Nephron progenitor cell (in vitro differentiated cells): Measurements from ENCODE around the gene ZMYND19.

Experiments
- DNase-seq: peaks from one replicate; pipeline ENCODE4 v3.0.0; 2021
- H3K27ac Mint-ChIP-seq: 2 replicates; pipeline ENCODE4 v1.8.0; 2021; ENCODE audit warnings: mild to moderate bottlenecking, moderate library complexity, mixed read lengths
- H3K27me3 Mint-ChIP-seq: 2 replicates; pipeline ENCODE4 v1.8.0; 2021; ENCODE audit warnings: mild to moderate bottlenecking, low read depth, mixed read lengths; ENCODE audit not compliant: poor library complexity
- H3K36me3 Mint-ChIP-seq: 2 replicates; pipeline ENCODE4 v1.8.0; 2021; ENCODE audit warnings: low read depth, mixed read lengths
- H3K4me1 Mint-ChIP-seq: 2 replicates; pipeline ENCODE4 v1.8.0; 2021; ENCODE audit warnings: mixed read lengths
- H3K4me3 Mint-ChIP-seq: 2 replicates; pipeline ENCODE4 v1.8.0; 2021; ENCODE audit warnings: mild to moderate bottlenecking, moderate library complexity, mixed read lengths
- H3K9me3 Mint-ChIP-seq: 2 replicates; pipeline ENCODE4 v1.8.0; 2021; ENCODE audit warnings: mild to moderate bottlenecking, moderate library complexity, mixed read lengths
- CTCF ChIP-seq: fragments of 200-600 bp; sonication (generic); IDR thresholded peaks from 2 replicates; pipeline ENCODE4 v1.5.0; 2021; ENCODE audit warnings: antibody characterized with exemption

Gene ZMYND19

GRCh38 chr9:137580954-137581322 is 9.4 kb downstream of the ZMYND19 start:
- TF ChIP-seq CTCF: no peak
- Mint-ChIP-seq H3K4me1 (peaks cover 19% of the 10 kb centered on the region), H3K27ac (no peak overlapping the region), H3K4me3 (no peak overlapping the region), H3K9me3 (no peaks in the 10 kb centered on the region), H3K36me3 (peaks cover 28% of the 10 kb centered on the region), H3K27me3 (no peaks in the 10 kb centered on the region)
- DNase-seq: no peak

GRCh38 chr9:137580209-137580953 is 9.9 kb downstream of the ZMYND19 start:
- DNase-seq: no peak
- no peak overlapping the region for H3K27ac Mint-ChIP-seq
- H3K4me1 Mint-ChIP-seq: peaks cover 24% of the 10 kb centered on the region
- peaks cover 30% of the 10 kb centered on the region for H3K36me3 Mint-ChIP-seq
- no peaks in the 10 kb centered on the region for H3K9me3 Mint-ChIP-seq
- TF ChIP-seq CTCF: no peak
- H3K27me3 Mint-ChIP-seq: no peaks in the 10 kb centered on the region
- H3K4me3 Mint-ChIP-seq: no peak overlapping the region

GRCh38 chr9:137579259-137579604 is 11.1 kb downstream of the ZMYND19 start:
- Mint-ChIP-seq H3K4me3 (peak overlapping the region; percentile 89), H3K27me3 (no peaks in the 10 kb centered on the region), H3K27ac (no peak overlapping the region), H3K9me3 (no peaks in the 10 kb centered on the region), H3K4me1 (peaks cover 24% of the 10 kb centered on the region), H3K36me3 (peaks cover 42% of the 10 kb centered on the region)
- TF ChIP-seq CTCF: no peak
- DNase-seq: no peak

GRCh38 chr9:137578518-137579258 is 11.6 kb downstream of the ZMYND19 start, which contains the start of gene DPH7:
Gene DPH7 (minus strand): TSS chr9:137578925. CDS start chr9:137578777, 148 bp downstream.
- Mint-ChIP-seq H3K4me1 (peaks cover 24% of the 10 kb centered on the region), H3K27ac (peak within 1 kb of the TSS; percentile 78), H3K27me3 (no peaks in the 10 kb centered on the region), H3K4me3 (peak within 1 kb of the TSS; percentile 89), H3K36me3 (peaks cover 46% of the 10 kb centered on the region), H3K9me3 (no peaks in the 10 kb centered on the region)
- peak; percentile 98 for DNase-seq
- TF ChIP-seq CTCF: peak; percentile 82

GRCh38 chr9:137575716-137576411 is 14.4 kb downstream of the ZMYND19 start:
- no peaks in the 10 kb centered on the region for H3K27me3 Mint-ChIP-seq
- H3K27ac Mint-ChIP-seq: peak overlapping the region; percentile 25
- no peak for TF ChIP-seq CTCF
- peaks cover 40% of the 10 kb centered on the region for H3K36me3 Mint-ChIP-seq
- no peaks in the 10 kb centered on the region for H3K9me3 Mint-ChIP-seq
- H3K4me3 Mint-ChIP-seq: peak overlapping the region; percentile 64
- no peak for DNase-seq
- peaks cover 24% of the 10 kb centered on the region for H3K4me1 Mint-ChIP-seq
